ENCODE results near the gene IHH. TPM values are rescaled to one million over a fixed set of nuclear protein-coding genes. Genes with fewer than 3 reads are reported as not detected.

IHH gene
- total RNA-seq, 1 donor from 2014 or later = not detected

- ATAC-seq (ENCODE audit: poor library complexity) (no peak), DNase-seq (no peak)
- intact Hi-C loops (cut with DNase I) = loop anchor here (5.0 kb wide), 1 partner anchor 38 kb away; no protein-coding TSS in a partner anchor
These were observed 18.7 kb upstream of the IHH start for GRCh38 chr2:219079417-219079816.

GRCh38 chr2:219078951-219079350 lies 18.2 kb upstream of the IHH start:
- no peak for DNase-seq
- intact Hi-C loops (cut with DNase I) = loop anchor here (5.0 kb wide), 1 partner anchor 38 kb away; no protein-coding TSS in a partner anchor
- no peak for ATAC-seq (ENCODE audit: poor library complexity)

GRCh38 chr2:219078126-219078525 lies 17.4 kb upstream of the IHH start:
- DNase-seq (no peak), ATAC-seq (ENCODE audit: poor library complexity) (no peak)
- intact Hi-C loops (cut with DNase I) = loop anchor here (5.0 kb wide), 1 partner anchor 39 kb away; no protein-coding TSS in a partner anchor

- intact Hi-C loops (cut with DNase I) = loop anchor here (5.0 kb wide), 1 partner anchor 41 kb away; no protein-coding TSS in a partner anchor
- ATAC-seq (ENCODE audit: poor library complexity) (no peak), DNase-seq (no peak)
These were observed 15.5 kb upstream of the IHH start for GRCh38 chr2:219076253-219076652.

GRCh38 chr2:219073413-219074129 lies 12.8 kb upstream of the IHH start:
- no peak for DNase-seq
- ATAC-seq (ENCODE audit: poor library complexity) = no peak
- intact Hi-C loops (cut with DNase I) = loop anchor here (5.0 kb wide), 1 partner anchor 74 kb away; no protein-coding TSS in a partner anchor

- no peak for ATAC-seq (ENCODE audit: poor library complexity)
- no peak for DNase-seq
- intact Hi-C loops (cut with DNase I) = loop anchor here (5.0 kb wide), 1 partner anchor 75 kb away; no protein-coding TSS in a partner anchor
These were observed 12.1 kb upstream of the IHH start for GRCh38 chr2:219072741-219073250.

GRCh38 chr2:219071131-219071816 lies 10.6 kb upstream of the IHH start:
- no peak for ATAC-seq (ENCODE audit: poor library complexity)

GRCh38 chr2:219065484-219065883 lies 4.8 kb upstream of the IHH start:
- ATAC-seq (ENCODE audit: poor library complexity) (no peak), DNase-seq (no peak)
- intact Hi-C loops (cut with DNase I) = no loop called here

More at GRCh38 chr2:219071131-219071816, 10.6 kb upstream of the IHH start:
- intact Hi-C loops (cut with DNase I) = loop anchor here (5.0 kb wide), 1 partner anchor 76 kb away; no protein-coding TSS in a partner anchor
- no peak for DNase-seq

GRCh38 chr2:219062081-219062480 lies 1.4 kb upstream of the IHH start:
- intact Hi-C loops (cut with DNase I) = no loop called here
- ATAC-seq (ENCODE audit: poor library complexity) (no peak), DNase-seq (no peak)

- DNase-seq (no peak), ATAC-seq (ENCODE audit: poor library complexity) (no peak)
- intact Hi-C loops (cut with DNase I) = loop anchor here (2.0 to 5.0 kb wide), 2 partner anchors 59 to 92 kb away; no protein-coding TSS in a partner anchor
These were observed 717 bp downstream of the IHH start for GRCh38 chr2:219059725-219060682.

- intact Hi-C loops (cut with DNase I) = loop anchor here (2.0 to 5.0 kb wide), 2 partner anchors 59 to 93 kb away; no protein-coding TSS in a partner anchor
- DNase-seq = no peak
- no peak for ATAC-seq (ENCODE audit: poor library complexity)
These were observed 1.4 kb downstream of the IHH start for GRCh38 chr2:219059375-219059724.

- intact Hi-C loops (cut with DNase I) = loop anchor here (2.0 to 5.0 kb wide), 2 partner anchors 60 to 94 kb away; no protein-coding TSS in a partner anchor
- peak; percentile 73 for DNase-seq
- ATAC-seq (ENCODE audit: poor library complexity) = peak; percentile 82
These were observed 2.0 kb downstream of the IHH start for GRCh38 chr2:219058541-219059374.

GRCh38 chr2:219057709-219058540 lies 2.8 kb downstream of the IHH start:
- intact Hi-C loops (cut with DNase I) = loop anchor here (2.0 to 5.0 kb wide), 2 partner anchors 61 to 94 kb away; no protein-coding TSS in a partner anchor
- DNase-seq (peak; percentile 84), ATAC-seq (ENCODE audit: poor library complexity) (peak; percentile 97)

GRCh38 chr2:219056896-219057708 lies 3.6 kb downstream of the IHH start:
- ATAC-seq (ENCODE audit: poor library complexity) = no peak
- intact Hi-C loops (cut with DNase I) = loop anchor here (5.0 kb wide), 1 partner anchor 95 kb away; no protein-coding TSS in a partner anchor

GRCh38 chr2:219056176-219056895 lies 4.4 kb downstream of the IHH start:
- DNase-seq = no peak
- no peak for ATAC-seq (ENCODE audit: poor library complexity)
- intact Hi-C loops (cut with DNase I) = loop anchor here (5.0 kb wide), 1 partner anchor 96 kb away; no protein-coding TSS in a partner anchor

More at GRCh38 chr2:219056896-219057708, 3.6 kb downstream of the IHH start:
- DNase-seq = no peak

All from Right ventricle myocardium superior (tissue), 1 donor.